GM13976 (cell line): Measurements from ENCODE around the gene PRKCA.
"Not testable (repeated sequence)": the region's sequence is repeated elsewhere in the genome, so short reads cannot be mapped to it uniquely, and the experiment has no call there.

ENCODE experiments used
- DNase-seq: peaks from one replicate; pipeline ENCODE4 v3.0.0; 2012; ENCODE audit warnings: low spot score
- in situ Hi-C: fragments of 300-500 bp; cut with MboI; formaldehyde crosslinking; loops from one replicate; pipeline ENCODE4 v1.12.0; 2022; ENCODE audit warnings: low sequenced_read_pairs, mixed read lengths, inconsistent platforms; ENCODE audit not compliant: unreplicated experiment
- TF ChIP-seq, protein P1 (sequence below): IDR thresholded peaks from 2 replicates; pipeline ENCODE4 v1.5.1; 2012; ENCODE audit warnings: borderline replicate concordance, mild to moderate bottlenecking; ENCODE audit not compliant: insufficient read depth; ENCODE audit errors: extremely low read depth, missing control alignments, control extremely low read depth

The PRKCA gene

GRCh38 chr17:66283971-66284370, 18.4 kb upstream of the PRKCA start:
- no peak for DNase-seq
- TF ChIP-seq, protein P1, sequence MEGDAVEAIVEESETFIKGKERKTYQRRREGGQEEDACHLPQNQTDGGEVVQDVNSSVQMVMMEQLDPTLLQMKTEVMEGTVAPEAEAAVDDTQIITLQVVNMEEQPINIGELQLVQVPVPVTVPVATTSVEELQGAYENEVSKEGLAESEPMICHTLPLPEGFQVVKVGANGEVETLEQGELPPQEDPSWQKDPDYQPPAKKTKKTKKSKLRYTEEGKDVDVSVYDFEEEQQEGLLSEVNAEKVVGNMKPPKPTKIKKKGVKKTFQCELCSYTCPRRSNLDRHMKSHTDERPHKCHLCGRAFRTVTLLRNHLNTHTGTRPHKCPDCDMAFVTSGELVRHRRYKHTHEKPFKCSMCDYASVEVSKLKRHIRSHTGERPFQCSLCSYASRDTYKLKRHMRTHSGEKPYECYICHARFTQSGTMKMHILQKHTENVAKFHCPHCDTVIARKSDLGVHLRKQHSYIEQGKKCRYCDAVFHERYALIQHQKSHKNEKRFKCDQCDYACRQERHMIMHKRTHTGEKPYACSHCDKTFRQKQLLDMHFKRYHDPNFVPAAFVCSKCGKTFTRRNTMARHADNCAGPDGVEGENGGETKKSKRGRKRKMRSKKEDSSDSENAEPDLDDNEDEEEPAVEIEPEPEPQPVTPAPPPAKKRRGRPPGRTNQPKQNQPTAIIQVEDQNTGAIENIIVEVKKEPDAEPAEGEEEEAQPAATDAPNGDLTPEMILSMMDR: no peak
- in situ Hi-C loops: no loop called here

- no peak for DNase-seq
- TF ChIP-seq, protein P1: no peak
- in situ Hi-C loops: no loop called here
Measured at GRCh38 chr17:66285149-66285548, 17.3 kb upstream of the PRKCA start.

- TF ChIP-seq, protein P1: no peak
- in situ Hi-C loops: no loop called here
- DNase-seq: no peak
Measured at GRCh38 chr17:66287911-66288310, 14.5 kb upstream of the PRKCA start.

DNA sequence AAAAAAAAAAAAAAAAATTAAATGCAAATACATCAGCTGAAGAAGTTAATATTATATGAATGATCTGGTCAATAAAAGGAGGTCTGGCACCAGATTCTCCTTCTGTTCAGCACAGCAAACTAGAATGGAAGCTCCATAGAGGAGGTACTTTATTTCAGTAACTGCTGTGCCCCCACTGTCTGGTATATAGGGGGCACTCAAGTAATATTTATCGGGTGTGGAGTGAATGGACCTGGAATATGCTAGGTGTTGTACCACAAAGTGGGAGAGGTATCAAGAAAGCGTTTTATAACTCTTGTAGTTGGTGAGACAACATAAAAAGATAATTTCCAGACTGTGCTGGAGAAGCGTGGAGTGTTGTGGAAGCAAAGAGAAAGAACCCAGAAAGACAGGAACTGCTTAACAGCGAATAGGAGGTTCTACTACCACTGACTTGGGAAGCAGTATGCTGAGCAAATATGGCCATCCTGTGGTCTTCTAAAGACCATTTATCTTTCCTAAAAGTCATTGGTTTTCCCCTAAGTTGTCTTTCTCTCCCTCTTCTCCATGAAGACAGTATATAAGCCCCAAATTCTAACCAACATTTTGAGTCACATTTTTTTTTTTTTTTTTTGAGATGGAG, 12.2 kb upstream of the PRKCA start:
- TF ChIP-seq, protein P1: no peak
- no peak for DNase-seq
- in situ Hi-C loops: no loop called here

GRCh38 chr17:66292353-66292752, 10.1 kb upstream of the PRKCA start:
- DNase-seq: no peak
- in situ Hi-C loops: no loop called here
- TF ChIP-seq, protein P1: no peak

- in situ Hi-C loops: no loop called here
- DNase-seq: no peak
- TF ChIP-seq, protein P1: no peak
Measured at GRCh38 chr17:66296289-66296725, 6.1 kb upstream of the PRKCA start.

- in situ Hi-C loops: not testable (repeated sequence)
Measured at GRCh38 chr17:66297443-66297842, 5.0 kb upstream of the PRKCA start.

More at GRCh38 chr17:66297443-66297842, 5.0 kb upstream of the PRKCA start:
- not testable (repeated sequence) for DNase-seq
